Caco-2 (cell line): ENCODE measurements around the gene SLC9A3. TPM values are rescaled to one million over a fixed set of nuclear protein-coding genes. Genes with fewer than 3 reads are reported as not detected.

Experiments
- BruUV-seq: library from RNA; stranded (reverse); fragments of 400-500 nt; replicated peaks from 2 replicates; lab custom pipeline; 2021; lab: Mats Ljungman, UMichigan
- CTCF ChIA-PET: fragments of 300-600 bp; sonication (Branson Sonifier 250); formaldehyde crosslinking; loops from one replicate; lab custom pipeline; 2022; ENCODE audit warnings: antibody characterized with exemption; lab: Charles Lee
- POLR2A ChIA-PET: fragments of 300-600 bp; sonication (Branson Sonifier 250); formaldehyde crosslinking; loops from one replicate; lab custom pipeline; 2022; ENCODE audit warnings: antibody characterized with exemption; lab: Charles Lee
- DNase-seq, 2 experiments: peaks; one replicate each; pipeline versions ENCODE4 v3.0.0 to v3.0.0-alpha.2; 2020 to 2022
- H3K27me3 ChIP-seq: replicated peaks from 2 replicates; pipeline ENCODE4 v1.6.0; 2011; ENCODE audit warnings: low read length; ENCODE audit not compliant: control insufficient read depth, insufficient read depth
- H3K36me3 ChIP-seq: 2 replicates; pipeline ENCODE4 v1.5.1; 2011; ENCODE audit warnings: low read length; ENCODE audit not compliant: control insufficient read depth, insufficient read depth
- H3K4me1 ChIP-seq: fragments of 250-450 bp; sonication (Bioruptor Pico); 2 replicates; pipeline ENCODE4 v1.5.1; 2020; ENCODE audit warnings: mild to moderate bottlenecking
- H3K4me3 ChIP-seq: 2 replicates; pipeline ENCODE4 v1.5.1; 2011; ENCODE audit warnings: low read depth, mild to moderate bottlenecking, control low read depth, low read length
- H3K9me3 ChIP-seq: fragments of 250-450 bp; sonication (Bioruptor Pico); 2 replicates; pipeline ENCODE4 v1.5.1; 2020; ENCODE audit warnings: mild to moderate bottlenecking, moderate library complexity
- H3K27ac Mint-ChIP-seq: one replicate; pipeline ENCODE4 v1.8.0; 2022; ENCODE audit warnings: mixed read lengths; ENCODE audit not compliant: unreplicated experiment
- H3K27me3 Mint-ChIP-seq: one replicate; pipeline ENCODE4 v1.8.0; 2022; ENCODE audit warnings: mixed read lengths; ENCODE audit not compliant: insufficient read depth, unreplicated experiment
- H3K36me3 Mint-ChIP-seq: one replicate; pipeline ENCODE4 v1.8.0; 2022; ENCODE audit warnings: mild to moderate bottlenecking, mixed read lengths; ENCODE audit not compliant: insufficient read depth, unreplicated experiment
- H3K4me1 Mint-ChIP-seq: one replicate; pipeline ENCODE4 v1.8.0; 2022; ENCODE audit warnings: low read depth, mixed read lengths; ENCODE audit not compliant: unreplicated experiment
- H3K4me3 Mint-ChIP-seq: one replicate; pipeline ENCODE4 v1.8.0; 2022; ENCODE audit warnings: mild to moderate bottlenecking, moderate library complexity, mixed read lengths; ENCODE audit not compliant: unreplicated experiment
- H3K9me3 Mint-ChIP-seq: one replicate; pipeline ENCODE4 v1.8.0; 2022; ENCODE audit warnings: mixed read lengths; ENCODE audit not compliant: unreplicated experiment
- CTCF ChIP-seq, 2 experiments: fragments of 200-600 bp in 1 of 2; IDR thresholded peaks; 1 replicate in 1 of 2; 2 replicates in 1 of 2; pipeline versions ENCODE4 v1.5.1 to v1.8.0; 2011 to 2022; ENCODE audit warnings: antibody characterized with exemption in 1 of 2, control low read depth in 1 of 2, inconsistent platforms in 1 of 2, low read depth in 1 of 2, low read length in 1 of 2, mild to moderate bottlenecking in 1 of 2, moderate library complexity in 1 of 2; ENCODE audit not compliant: insufficient read depth in 1 of 2, severe bottlenecking in 1 of 2, unreplicated experiment in 1 of 2
- intact Hi-C: fragments of 100-400 bp; cut with micrococcal nuclease; formaldehyde crosslinking; loops from one replicate; pipeline ENCODE4 v1.10.0; 2022; ENCODE audit not compliant: unreplicated experiment
- total RNA-seq: library from RNA; stranded (reverse); gene quantifications from 2 replicates; pipeline ENCODE4 v1.2.3, GENCODE V29; 2022

Gene SLC9A3
- total RNA-seq, 1 experiment from 2014 or later = 3.4 TPM

- ChIA-PET POLR2A (no interaction called here), CTCF (no interaction called here)
- Mint-ChIP-seq H3K36me3 (peaks cover 11% of the 10 kb centered on the region), H3K4me3 (no peak overlapping the region), H3K27me3 (no peaks in the 10 kb centered on the region), H3K4me1 (no peaks in the 10 kb centered on the region), H3K9me3 (no peaks in the 10 kb centered on the region), H3K27ac (no peak overlapping the region)
- Histone ChIP-seq H3K9me3 (no peaks in the 10 kb centered on the region), H3K4me1 (no peaks in the 10 kb centered on the region), H3K27me3 (no peaks in the 10 kb centered on the region), H3K36me3 (no peaks in the 10 kb centered on the region), H3K4me3 (no peak overlapping the region)
- intact Hi-C loops = no loop called here
- TF ChIP-seq CTCF (IDR thresholded peaks at IDR 0.05; ENCODE audit: insufficient read depth in 1 of 2, low read depth in 1 of 2, low read length in 1 of 2, severe bottlenecking in 1 of 2, unreplicated experiment in 1 of 2) = no peak
- no TSS peak for BruUV-seq
- DNase-seq = no peak
Observed at GRCh38 chr5:483011-483410, 41.2 kb downstream of the SLC9A3 start.

DNA sequence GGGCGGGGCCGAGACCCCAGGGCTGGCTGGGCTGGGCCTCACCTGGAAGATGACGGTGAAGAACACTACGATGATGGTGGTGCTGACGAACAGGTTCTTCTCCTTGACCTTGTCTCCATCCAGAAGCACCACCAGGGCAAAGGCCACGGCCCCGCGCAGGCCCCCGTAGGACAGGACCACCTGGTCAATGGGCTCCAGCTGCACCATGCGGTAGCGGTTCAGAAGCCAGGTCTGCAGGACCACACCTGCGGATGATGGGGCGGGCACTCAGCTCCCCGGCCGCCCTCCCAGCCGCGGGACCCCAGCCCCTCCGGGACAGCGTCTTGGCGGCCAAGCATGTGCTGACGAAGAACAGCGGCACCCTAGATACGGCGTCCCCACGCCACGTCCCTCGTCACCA is 41.7 kb downstream of the SLC9A3 start:
- Mint-ChIP-seq H3K27me3 (no peaks in the 10 kb centered on the region), H3K36me3 (peaks cover 11% of the 10 kb centered on the region), H3K4me3 (no peak overlapping the region), H3K9me3 (no peaks in the 10 kb centered on the region), H3K27ac (no peak overlapping the region), H3K4me1 (no peaks in the 10 kb centered on the region)
- no TSS peak for BruUV-seq
- POLR2A ChIA-PET = no interaction called here
- Histone ChIP-seq H3K4me3 (no peak overlapping the region), H3K36me3 (no peaks in the 10 kb centered on the region), H3K9me3 (no peaks in the 10 kb centered on the region), H3K4me1 (no peaks in the 10 kb centered on the region), H3K27me3 (no peaks in the 10 kb centered on the region)
- no peak for TF ChIP-seq CTCF (IDR thresholded peaks at IDR 0.05; ENCODE audit: insufficient read depth in 1 of 2, low read depth in 1 of 2, low read length in 1 of 2, severe bottlenecking in 1 of 2, unreplicated experiment in 1 of 2)
- CTCF ChIA-PET = no interaction called here
- no peak for DNase-seq
- intact Hi-C loops = no loop called here

DNA sequence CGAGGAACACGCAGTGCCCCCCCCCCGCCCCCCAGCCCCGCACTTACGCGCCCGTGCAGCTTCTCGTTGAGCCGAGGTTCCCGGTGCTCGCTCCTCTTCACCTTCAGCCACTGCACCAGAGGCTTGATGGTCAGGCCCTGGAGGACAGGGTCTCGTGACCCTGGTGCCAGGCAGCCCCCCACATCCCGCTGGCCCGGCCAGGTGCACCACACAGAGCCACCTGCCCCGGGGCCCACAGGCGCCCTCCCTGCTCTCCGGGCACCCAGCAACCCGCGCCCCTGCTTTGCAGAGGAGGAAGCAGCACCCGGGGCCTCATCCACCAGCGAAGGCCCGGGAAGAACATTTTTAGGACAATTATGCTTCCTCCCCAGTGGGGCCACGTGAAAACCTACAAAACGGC is 42.2 kb downstream of the SLC9A3 start:
- no peak overlapping the region for H3K27ac Mint-ChIP-seq
- BruUV-seq = no TSS peak
- ChIA-PET POLR2A (no interaction called here), CTCF (no interaction called here)
- no peaks in the 10 kb centered on the region for H3K36me3 ChIP-seq
- peaks cover 11% of the 10 kb centered on the region for H3K36me3 Mint-ChIP-seq
- H3K9me3 ChIP-seq = no peaks in the 10 kb centered on the region
- no peaks in the 10 kb centered on the region for H3K27me3 Mint-ChIP-seq
- H3K27me3 ChIP-seq = no peaks in the 10 kb centered on the region
- no peaks in the 10 kb centered on the region for H3K4me1 ChIP-seq
- intact Hi-C loops = no loop called here
- H3K4me1 Mint-ChIP-seq = no peaks in the 10 kb centered on the region
- no peak for DNase-seq
- no peaks in the 10 kb centered on the region for H3K9me3 Mint-ChIP-seq
- TF ChIP-seq CTCF (IDR thresholded peaks at IDR 0.05; ENCODE audit: insufficient read depth in 1 of 2, low read depth in 1 of 2, low read length in 1 of 2, severe bottlenecking in 1 of 2, unreplicated experiment in 1 of 2) = no peak
- no peak overlapping the region for H3K4me3 ChIP-seq
- H3K4me3 Mint-ChIP-seq = no peak overlapping the region
